ENCODE results near the gene TPST1.

DNA sequence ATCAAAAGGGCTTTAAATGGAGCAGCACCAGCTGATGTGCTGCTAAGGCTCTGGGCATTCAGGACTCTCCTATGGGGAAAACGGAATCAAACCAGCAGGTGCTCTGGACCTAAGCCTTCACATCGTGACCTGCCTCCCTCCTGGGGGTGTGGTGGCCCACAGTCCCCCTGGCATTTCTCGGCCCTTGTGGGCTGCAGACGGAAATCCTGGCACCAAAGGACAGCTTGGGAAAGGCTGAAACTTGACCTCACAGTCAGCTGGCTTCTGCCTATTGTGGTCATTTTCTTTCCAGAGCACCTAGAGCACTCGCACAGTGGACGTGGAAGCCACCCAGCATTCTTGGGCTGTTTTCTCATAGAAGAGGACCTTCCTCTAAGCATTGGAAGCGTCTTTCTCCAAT lies 74.8 kb downstream of the TPST1 start:
- TF ChIP-seq, protein P1, sequence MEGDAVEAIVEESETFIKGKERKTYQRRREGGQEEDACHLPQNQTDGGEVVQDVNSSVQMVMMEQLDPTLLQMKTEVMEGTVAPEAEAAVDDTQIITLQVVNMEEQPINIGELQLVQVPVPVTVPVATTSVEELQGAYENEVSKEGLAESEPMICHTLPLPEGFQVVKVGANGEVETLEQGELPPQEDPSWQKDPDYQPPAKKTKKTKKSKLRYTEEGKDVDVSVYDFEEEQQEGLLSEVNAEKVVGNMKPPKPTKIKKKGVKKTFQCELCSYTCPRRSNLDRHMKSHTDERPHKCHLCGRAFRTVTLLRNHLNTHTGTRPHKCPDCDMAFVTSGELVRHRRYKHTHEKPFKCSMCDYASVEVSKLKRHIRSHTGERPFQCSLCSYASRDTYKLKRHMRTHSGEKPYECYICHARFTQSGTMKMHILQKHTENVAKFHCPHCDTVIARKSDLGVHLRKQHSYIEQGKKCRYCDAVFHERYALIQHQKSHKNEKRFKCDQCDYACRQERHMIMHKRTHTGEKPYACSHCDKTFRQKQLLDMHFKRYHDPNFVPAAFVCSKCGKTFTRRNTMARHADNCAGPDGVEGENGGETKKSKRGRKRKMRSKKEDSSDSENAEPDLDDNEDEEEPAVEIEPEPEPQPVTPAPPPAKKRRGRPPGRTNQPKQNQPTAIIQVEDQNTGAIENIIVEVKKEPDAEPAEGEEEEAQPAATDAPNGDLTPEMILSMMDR (conservative IDR thresholded peaks at IDR 0.05), result no peak
- TF ChIP-seq EZH2 (IDR thresholded peaks at IDR 0.05; ENCODE audit: low read depth), result no peak

Measured in PC-9 (cell line).